Heart left ventricle (tissue), 16 donors: Measurements from ENCODE around the gene PXYLP1. TPM values are rescaled to one million over a fixed set of nuclear protein-coding genes. Genes with fewer than 3 reads are reported as not detected.

Experiments
- ATAC-seq, 4 donors: fragments of 200-7000 bp; cut with Tn5 transposase; one replicate each; pipeline ENCODE4 v1.9.1; 2020 to 2022; ENCODE audit warnings: moderate library complexity in 4 of 4, mild to moderate bottlenecking in 3 of 4, moderate number of reproducible peaks in 1 of 4
- DNase-seq, 5 donors: peaks; one replicate each; pipeline ENCODE4 v3.0.0-alpha.2; 2020
- H3K27ac ChIP-seq, 12 donors: fragments of 200-600 bp; sonication (generic) in 4 of 12; one replicate each; pipeline versions ENCODE4 v1.5.0 to v1.8.0; 2016 to 2022; ENCODE audit warnings: mild to moderate bottlenecking in 2 of 12
- H3K27me3 ChIP-seq, 9 donors: fragments of 200-600 bp; sonication (generic) in 2 of 9; one replicate each; pipeline versions ENCODE4 v1.5.1 to v1.8.0; 2016 to 2022; ENCODE audit warnings: mild to moderate bottlenecking in 3 of 9
- H3K36me3 ChIP-seq, 9 donors: fragments of 200-600 bp; sonication (generic) in 2 of 9; one replicate each; pipeline versions ENCODE4 v1.5.0 to v1.8.0; 2018 to 2022; ENCODE audit warnings: mild to moderate bottlenecking in 2 of 9
- H3K4me1 ChIP-seq, 12 donors: fragments of 200-600 bp; sonication (generic) in 4 of 12; one replicate each; pipeline versions ENCODE4 v1.5.0 to v1.8.0; 2016 to 2022; ENCODE audit warnings: mild to moderate bottlenecking in 3 of 12
- H3K4me3 ChIP-seq, 12 donors: fragments of 200-600 bp; sonication (generic) in 4 of 12; one replicate each; pipeline versions ENCODE4 v1.5.0 to v1.8.0; 2017 to 2022; ENCODE audit warnings: mild to moderate bottlenecking in 9 of 12, moderate library complexity in 4 of 12
- H3K9me3 ChIP-seq, 12 donors: fragments of 200-600 bp; sonication (generic) in 4 of 12; one replicate each; pipeline versions ENCODE4 v1.5.0 to v1.8.0; 2016 to 2022; ENCODE audit warnings: mild to moderate bottlenecking in 1 of 12
- CTCF ChIP-seq, 12 donors: fragments of 200-600 bp; sonication (generic) in 4 of 12; IDR thresholded peaks; one replicate each; pipeline versions ENCODE4 v1.5.0 to v1.8.0; 2018 to 2022; ENCODE audit warnings: antibody characterized with exemption in 12 of 12, mild to moderate bottlenecking in 5 of 12
- POLR2A ChIP-seq, 2 donors: fragments of 450-650 bp; IDR thresholded peaks; one replicate each; pipeline ENCODE4 v1.6.1; 2017; ENCODE audit warnings: antibody characterized with exemption in 2 of 2, mild to moderate bottlenecking in 2 of 2, moderate library complexity in 2 of 2
- WGBS, 4 donors: extraction: QIAGEN DNeasy Blood & Tissue Kit in 2 of 4; methylation state at CpG; one replicate each; pipeline versions ENCODE4 v1.1.5 to v1.1.7; 2013 to 2018; 5-methylcytosine and 5-hydroxymethylcytosine counted together
- intact Hi-C, 10 donors: fragments of 100-400 bp; cut with DNase I; formaldehyde crosslinking; loops; one replicate each; pipeline versions ENCODE4 v1.11.1 to v1.14.2; 2022
- polyA plus RNA-seq, 2 donors: library from polyadenylated mRNA; stranded (reverse); fragments of 200-250 nt; gene quantifications; one replicate each; pipeline ENCODE4 v1.2.3, GENCODE V29; 2013
- total RNA-seq, 9 donors: library from RNA; depleted of rRNA in 2 of 9; stranded (reverse); fragments of >200 nt in 2 of 9; fragmentation: NEBNext Ultra II Directional in 3 of 9; extraction: Animal tissue kit (Norgen Biotek cat#: 25700) in 3 of 9; gene quantifications; one replicate each; pipeline versions ENCODE4 v1.1.0 to v1.2.4, GENCODE V29; 2016 to 2023
- donor health status: ischemic (EF 13 %, LVEDD 7.1; RV severe dilation, severe dysfunction).
- donor health status: healthy with polysubstance abuse.
- donor health status: DM: no; HTN: yes; CAD: no.
- donor health status: DM: no; HTN: no; CAD: no.
- donor health status: ischemic (EF 25% LVEDD 6.9; RV normal size, moderate dysfunction).
- donor health status: ischemic (EF 25% LVEDD 5.7; RV mildly dilated, moderate dysfunction).
- donor health status: healthy.
- donor health status: DM: yes; HTN: yes; CAD: no.
- donor health status: ischemic (EF 35%, LVEDD 5.7; RV mildly dilated, moderate dysfunction).
- donor health status: nonischemic (EF 11% LVEDD 7.7; RV severe dilation, severe dysfunction).
- donor health status: DM: yes; HTN: yes; CAD: no.
- donor health status: PGD.
- donor health status: ischemic (EF 29% LVEDD 5.4; RV normal size, mild dysfunction).
- donor health status: nonischemic (EF 23%, LVEDD 6.1; RV moderate dilation, normal function).

Gene PXYLP1
- total and polyA plus RNA-seq, 11 donors = 7.3 to 30.6 (median 21.2) TPM

- 66 to 82% (median 75%) methylated on average over 8 of the region's 8 CpGs for WGBS, 4 donors
- no peak overlapping the region for H3K27ac ChIP-seq
- DNase-seq = no peak
- no peak for TF ChIP-seq POLR2A (IDR thresholded peaks at IDR 0.05)
- TF ChIP-seq CTCF (IDR thresholded peaks at IDR 0.05) = no peak
- peaks cover 0 to 28% (median 4%) of the 10 kb centered on the region in 9 donors for H3K36me3 ChIP-seq
- no peak overlapping the region for H3K4me3 ChIP-seq
- intact Hi-C loops = no loop called here
- no peak for ATAC-seq
- H3K9me3 ChIP-seq = no peaks in the 10 kb centered on the region
- peaks cover 0 to 27% (median 6%) of the 10 kb centered on the region in 12 donors for H3K4me1 ChIP-seq
- no peaks in the 10 kb centered on the region for H3K27me3 ChIP-seq
Observed at GRCh38 chr3:141257961-141258360, 26.3 kb downstream of the PXYLP1 start.

GRCh38 chr3:141258973-141259372, 27.3 kb downstream of the PXYLP1 start:
- WGBS, 4 donors = 94 to 98% (median 95%) methylated on average over 2 of the region's 2 CpGs
- TF ChIP-seq CTCF (IDR thresholded peaks at IDR 0.05) (no peak), POLR2A (IDR thresholded peaks at IDR 0.05) (no peak)
- H3K9me3 ChIP-seq = no peaks in the 10 kb centered on the region
- H3K27ac ChIP-seq = no peak overlapping the region
- peaks cover 0 to 27% (median 6%) of the 10 kb centered on the region in 12 donors for H3K4me1 ChIP-seq
- intact Hi-C loops = no loop called here
- H3K36me3 ChIP-seq = peaks cover 0 to 37% (median 4%) of the 10 kb centered on the region in 9 donors
- no peak for ATAC-seq
- H3K27me3 ChIP-seq = no peaks in the 10 kb centered on the region
- no peak for DNase-seq
- H3K4me3 ChIP-seq = no peak overlapping the region

- TF ChIP-seq POLR2A (IDR thresholded peaks at IDR 0.05) = no peak
- TF ChIP-seq CTCF (IDR thresholded peaks at IDR 0.05) = no peak
- intact Hi-C loops = no loop called here
- peaks cover 0 to 43% (median 7%) of the 10 kb centered on the region in 9 donors for H3K36me3 ChIP-seq
- peaks cover 0 to 19% (median 5%) of the 10 kb centered on the region in 12 donors for H3K4me1 ChIP-seq
- 78 to 82% (median 80%) methylated on average over 15 of the region's 15 CpGs for WGBS, 4 donors
- H3K27me3 ChIP-seq = no peaks in the 10 kb centered on the region
- no peak overlapping the region for H3K27ac ChIP-seq
- DNase-seq (no peak), ATAC-seq (no peak)
- H3K9me3 ChIP-seq = no peaks in the 10 kb centered on the region
- H3K4me3 ChIP-seq = no peak overlapping the region
Observed at GRCh38 chr3:141259821-141260629, 28.4 kb downstream of the PXYLP1 start.

GRCh38 chr3:141260630-141260927, 29.0 kb downstream of the PXYLP1 start:
- WGBS, 4 donors = 82 to 94% (median 89%) methylated on average over 2 of the region's 2 CpGs
- H3K9me3 ChIP-seq = no peaks in the 10 kb centered on the region
- H3K4me3 ChIP-seq = no peak overlapping the region
- H3K27me3 ChIP-seq = no peaks in the 10 kb centered on the region
- DNase-seq = no peak
- intact Hi-C loops = no loop called here
- no peak overlapping the region for H3K27ac ChIP-seq
- peak in 1 of 4 donors; percentile 12 for ATAC-seq
- H3K36me3 ChIP-seq = peaks cover 0 to 48% (median 7%) of the 10 kb centered on the region in 9 donors
- no peak for TF ChIP-seq POLR2A (IDR thresholded peaks at IDR 0.05)
- no peak for TF ChIP-seq CTCF (IDR thresholded peaks at IDR 0.05)
- peaks cover 0 to 13% (median under 1%) of the 10 kb centered on the region in 12 donors for H3K4me1 ChIP-seq
